HepG2 (cell line): ENCODE measurements around the gene LAMC1. TPM values are rescaled to one million over a fixed set of nuclear protein-coding genes. Genes with fewer than 3 reads are reported as not detected.
A peak's percentile ranks its signal among the peaks of the same experiment; 100 is the strongest.

Source experiments
- ATAC-seq: fragments of 200-7000 bp; cut with Tn5 transposase; 3 replicates; pipeline ENCODE4 v1.9.1; 2020; ENCODE audit warnings: mild to moderate bottlenecking, moderate library complexity
- BruUV-seq: library from RNA; stranded (reverse); fragments of 400-500 nt; replicated peaks from 2 replicates; lab custom pipeline; 2021; lab: Mats Ljungman, UMichigan
- CTCF ChIA-PET: fragments of 300-600 bp; formaldehyde crosslinking; extraction: SDS; loops from one replicate; lab custom pipeline; 2021; ENCODE audit warnings: low total read pairs, inconsistent platforms, low intra/inter-chr PET ratio; lab: Yijun Ruan, JAX
- POLR2A ChIA-PET: fragments of 350-600 bp; sonication (Branson Sonifier 250); formaldehyde crosslinking; loops from one replicate; lab custom pipeline; 2020; ENCODE audit warnings: antibody characterized with exemption, inconsistent platforms; lab: Yijun Ruan, JAX
- DNase-seq: peaks from one replicate; pipeline ENCODE4 v3.0.0-alpha.2; 2015; ENCODE audit warnings: low spot score
- FAIRE-seq: peaks from 3 replicates; lab custom pipeline; 2011; peaks lifted over from hg19 to GRCh38; lab: Jason Lieb, UNC
- H2AFZ ChIP-seq: one replicate; pipeline ENCODE4 v1.6.1; 2011; ENCODE audit warnings: low read length, inconsistent platforms
- H3K27ac ChIP-seq: fragments of 300-600 bp; 3 replicates; pipeline ENCODE4 v1.8.0; 2011; ENCODE audit warnings: mixed run types, mild to moderate bottlenecking, mixed read lengths, low read length, inconsistent platforms; ENCODE audit not compliant: insufficient read depth; ENCODE audit errors: extremely low read length
- H3K27me3 ChIP-seq, 2 experiments: fragments of 200-600 bp in 1 of 2; 2 replicates in 1 of 2; 3 replicates in 1 of 2; pipeline versions ENCODE4 v1.6.0 to v1.8.0; 2011; ENCODE audit warnings: low read length in 2 of 2, mild to moderate bottlenecking in 2 of 2, moderate library complexity in 2 of 2, inconsistent platforms in 1 of 2; ENCODE audit not compliant: insufficient read depth in 2 of 2, control insufficient read depth in 1 of 2
- H3K36me3 ChIP-seq, 2 experiments: fragments of 200-600 bp in 1 of 2; replicated peaks in 1 of 2; 2 replicates in 1 of 2; 3 replicates in 1 of 2; pipeline versions ENCODE4 v1.5.1 to v1.8.0; 2011; ENCODE audit warnings: low read length in 2 of 2, inconsistent platforms in 1 of 2; ENCODE audit not compliant: insufficient read depth in 2 of 2, control insufficient read depth in 1 of 2
- H3K4me1 ChIP-seq: 2 replicates; pipeline ENCODE4 v1.5.1; 2012; ENCODE audit warnings: low read length, inconsistent platforms; ENCODE audit not compliant: insufficient read depth
- H3K4me2 ChIP-seq: 2 replicates; pipeline ENCODE4 v1.6.0; 2011; ENCODE audit warnings: low read depth, low read length, inconsistent platforms
- H3K4me3 ChIP-seq, 3 experiments: fragments of 200-600 bp in 1 of 3; sonication (generic), shearing (Covaris generic) in 1 of 3; replicated peaks in 1 of 3; 2 replicates each; pipeline ENCODE4 v1.5.1; 2011 to 2016; ENCODE audit warnings: low read length in 3 of 3, inconsistent platforms in 2 of 3, low read depth in 2 of 3, mild to moderate bottlenecking in 2 of 3, control low read depth in 1 of 3, mixed read lengths in 1 of 3; ENCODE audit not compliant: insufficient read depth in 1 of 3
- H3K79me2 ChIP-seq: one replicate; pipeline ENCODE4 v1.6.1; 2011; ENCODE audit warnings: low read length, inconsistent platforms; ENCODE audit not compliant: insufficient read depth
- H3K9ac ChIP-seq: 2 replicates; pipeline ENCODE4 v1.6.0; 2011; ENCODE audit warnings: mild to moderate bottlenecking, low read depth, low read length, inconsistent platforms; ENCODE audit not compliant: insufficient read depth
- H3K9me3 ChIP-seq: 2 replicates; pipeline ENCODE4 v1.5.1; 2012; ENCODE audit warnings: mild to moderate bottlenecking, low read length
- H4K20me1 ChIP-seq: 2 replicates; pipeline ENCODE4 v1.6.0; 2011; ENCODE audit warnings: inconsistent platforms, mild to moderate bottlenecking, low read length, moderate library complexity; ENCODE audit not compliant: insufficient read depth
- PRDM4 ChIP-seq: sonication (generic); formaldehyde crosslinking; IDR thresholded peaks from 2 replicates; pipeline ENCODE4 v1.9.0; 2021; ENCODE audit warnings: missing genetic modification reagents, borderline replicate concordance
- SOX13 ChIP-seq, 3 experiments: fragments of 450-650 bp in 1 of 3; sonication (generic) in 1 of 3; formaldehyde crosslinking in 1 of 3; IDR thresholded peaks in 2 of 3; conservative IDR thresholded peaks in 1 of 3; 2 replicates each; pipeline versions ENCODE4 v1.5.0 to v1.6.1; 2016 to 2020; ENCODE audit warnings: antibody characterized with exemption in 1 of 3, mild to moderate bottlenecking in 1 of 3, missing compliant biosample characterization in 1 of 3, missing genetic modification reagents in 1 of 3, moderate library complexity in 1 of 3
- ZNF770 ChIP-seq: sonication (generic); formaldehyde crosslinking; IDR thresholded peaks from 2 replicates; pipeline ENCODE4 v1.5.0; 2020; ENCODE audit warnings: mild to moderate bottlenecking, missing genetic modification reagents
- WGBS: methylation state at CpG from one replicate; pipeline ENCODE4 v1.1.6; 2017; ENCODE audit warnings: low lambda C conversion rate; 5-methylcytosine and 5-hydroxymethylcytosine counted together
- in situ Hi-C: cut with HindIII; loops from 2 replicates; pipeline ENCODE4 v1.10.0; 2017; ENCODE audit warnings: low pct_unique_long_range_greater_than_20kb; ENCODE audit not compliant: extremely low pct_ligation_motif_present
- intact Hi-C: fragments of 100-400 bp; cut with micrococcal nuclease; formaldehyde crosslinking; loops from one replicate; pipeline ENCODE4 v1.10.0; 2022; ENCODE audit not compliant: unreplicated experiment
- polyA plus RNA-seq, 8 experiments: library from polyadenylated mRNA; depleted of rRNA in 3 of 8; stranded (reverse) in 7 of 8; unstranded in 1 of 8; fragments of >200 nt; fragmentation: Illumina TruSeq in 4 of 8; extraction: Trizol in 4 of 8; gene quantifications; 2 replicates each; pipeline versions ENCODE4 v1.2.1 to v1.2.3, GENCODE V29; 2011 to 2016; ENCODE audit warnings: low read depth in 4 of 8, missing spikeins in 1 of 8, mixed read lengths in 1 of 8; ENCODE audit not compliant: insufficient read depth in 1 of 8
- total RNA-seq, 5 experiments: library from RNA; depleted of rRNA; stranded (reverse); fragments of >200 nt; fragmentation: Illumina TruSeq; extraction: Trizol; gene quantifications; 2 replicates each; pipeline ENCODE4 v1.2.3, GENCODE V29; 2016; ENCODE audit warnings: low read depth in 1 of 5

Gene LAMC1
- total and polyA plus RNA-seq, 2 of the 13 experiments (the other 11 are each of a cell fraction or from before 2014, with no cell fraction given) = 58.5 to 137 TPM

- peaks cover 0 to 1% of the 10 kb centered on the region in 2 experiments; a peak in 1 of 5 replicates for H3K36me3 ChIP-seq
- intact Hi-C loops = no loop called here
- CTCF ChIA-PET = no interaction called here
- no peak overlapping the region for H3K4me3 ChIP-seq
- ATAC-seq (no peak), FAIRE-seq (no peak), DNase-seq (no peak)
- no peak for TF ChIP-seq SOX13 (IDR thresholded peaks at IDR 0.05)
- 0 out of 4 replicates have a peak, but pooled peaks of 1 of the 2 experiments have one; percentile 11 for TF ChIP-seq SOX13 (CRISPR knock-in tag; conservative IDR thresholded peaks at IDR 0.05 in 1 of 2, IDR thresholded peaks at IDR 0.05 in 1 of 2)
- TF ChIP-seq ZNF770 (CRISPR knock-in tag) = no peak
- no peak for TF ChIP-seq PRDM4 (CRISPR knock-in tag)
- H3K27me3 ChIP-seq = no peaks in the 10 kb centered on the region
- POLR2A ChIA-PET = no interaction called here
- BruUV-seq = no TSS peak
- 0 out of 2 replicates have a peak, but pooled peaks cover 7% of the 10 kb centered on the region for H4K20me1 ChIP-seq
- no peak overlapping the region for H2AFZ ChIP-seq
- no peaks in the 10 kb centered on the region for H3K9me3 ChIP-seq
- H3K9ac ChIP-seq = no peak overlapping the region
- H3K4me2 ChIP-seq = no peak overlapping the region
- peaks cover 87% of the 10 kb centered on the region for H3K4me1 ChIP-seq
- peaks cover 61% of the 10 kb centered on the region for H3K79me2 ChIP-seq
- WGBS = 63% methylated on average over 3 of the region's 3 CpGs
- in situ Hi-C loops = no loop called here
- no peak overlapping the region for H3K27ac ChIP-seq
Observed at GRCh38 chr1:183096894-183097293, 73.7 kb downstream of the LAMC1 start.
